SJSA1 (cell line): ENCODE measurements around the gene MEP1A. TPM values are rescaled to one million over a fixed set of nuclear protein-coding genes. Genes with fewer than 3 reads are reported as not detected.
A peak's percentile ranks its signal among the peaks of the same experiment; 100 is the strongest.

Source experiments
- DNase-seq, 2 experiments: peaks; one replicate each; pipeline ENCODE4 v3.0.0-alpha.2; 2015 to 2020; ENCODE audit warnings: low spot score in 2 of 2, low read depth in 1 of 2
- H3K27ac ChIP-seq: fragments of 250-450 bp; sonication (Bioruptor Pico); 2 replicates; pipeline ENCODE4 v1.5.1; 2020; ENCODE audit warnings: mild to moderate bottlenecking, moderate library complexity
- H3K27me3 ChIP-seq: fragments of 250-450 bp; sonication (Bioruptor Pico); replicated peaks from 2 replicates; pipeline ENCODE4 v1.5.1; 2020; ENCODE audit warnings: mild to moderate bottlenecking, moderate library complexity
- H3K36me3 ChIP-seq: fragments of 250-450 bp; sonication (Bioruptor Pico); 2 replicates; pipeline ENCODE4 v1.5.1; 2020; ENCODE audit warnings: mild to moderate bottlenecking
- H3K4me1 ChIP-seq: fragments of 250-450 bp; sonication (Bioruptor Pico); replicated peaks from 2 replicates; pipeline ENCODE4 v1.6.1; 2021; ENCODE audit warnings: mild to moderate bottlenecking
- H3K4me3 ChIP-seq: fragments of 250-450 bp; sonication (Bioruptor Pico); 2 replicates; pipeline ENCODE4 v1.5.1; 2020; ENCODE audit warnings: mild to moderate bottlenecking
- H3K9me3 ChIP-seq: fragments of 250-450 bp; sonication (Bioruptor Pico); replicated peaks from 2 replicates; pipeline ENCODE4 v1.5.1; 2020; ENCODE audit warnings: mild to moderate bottlenecking
- total RNA-seq: library from RNA; depleted of rRNA; stranded (reverse); fragments of >200 nt; shearing (Covaris generic); gene quantifications from 2 replicates; pipeline ENCODE4 v1.2.3, GENCODE V29; 2014; rRNA removed

The MEP1A gene
- total RNA-seq, 1 experiment from 2014 or later, result 0.08 TPM

DNA sequence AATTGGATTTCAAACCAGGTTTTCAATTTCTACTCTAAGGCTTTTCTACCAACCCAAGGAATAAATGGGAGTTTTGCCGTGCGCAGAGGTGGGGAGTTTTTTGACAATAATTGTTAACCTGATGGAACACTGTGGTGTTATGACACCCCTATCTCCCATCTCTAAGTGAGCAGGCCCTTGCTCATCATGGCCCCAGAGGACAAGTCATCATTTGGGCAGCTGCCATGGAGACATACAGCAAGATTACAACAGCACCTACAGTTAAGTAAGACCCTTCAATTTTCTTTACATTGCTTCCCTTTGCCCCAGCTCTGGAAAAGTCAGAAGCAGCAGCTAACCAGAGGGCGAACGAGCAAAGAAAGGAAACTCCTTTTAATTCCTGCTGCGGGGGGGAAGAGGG is 74.2 kb downstream of the MEP1A start:
- Histone ChIP-seq H3K4me3 (no peak overlapping the region), H3K4me1 (no peaks in the 10 kb centered on the region; the same call in 1 of the 2 replicates), H3K9me3 (no peaks in the 10 kb centered on the region; the same call in 1 of the 2 replicates), H3K36me3 (no peaks in the 10 kb centered on the region), H3K27me3 (no peaks in the 10 kb centered on the region), H3K27ac (no peak overlapping the region)
- DNase-seq, result no peak

DNA sequence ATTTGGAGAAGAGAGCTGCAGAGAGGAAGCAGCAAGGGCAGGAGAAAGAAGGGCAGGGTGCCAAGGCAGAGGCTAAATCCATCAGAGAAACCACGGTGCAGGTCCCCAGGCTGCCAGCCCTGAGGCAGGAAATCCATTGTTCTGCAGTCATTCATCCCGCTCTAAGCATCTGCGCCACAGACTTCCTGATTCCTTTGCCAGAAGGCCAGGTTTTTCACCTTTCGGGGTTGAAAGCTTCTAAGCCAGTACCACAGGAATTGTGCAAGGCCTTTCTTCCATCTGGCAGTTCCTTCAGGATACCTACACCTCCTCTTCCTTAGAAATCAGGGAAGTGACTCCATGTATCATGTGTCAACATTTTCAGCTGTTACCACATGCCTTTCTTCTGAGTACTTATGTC is 82.9 kb downstream of the MEP1A start:
- Histone ChIP-seq H3K4me3 (no peak overlapping the region), H3K4me1 (no peaks in the 10 kb centered on the region; the same call in 1 of the 2 replicates), H3K36me3 (no peaks in the 10 kb centered on the region), H3K27ac (no peak overlapping the region), H3K27me3 (no peaks in the 10 kb centered on the region), H3K9me3 (no peaks in the 10 kb centered on the region)
- DNase-seq, result peak; percentile 14 to 51

DNA sequence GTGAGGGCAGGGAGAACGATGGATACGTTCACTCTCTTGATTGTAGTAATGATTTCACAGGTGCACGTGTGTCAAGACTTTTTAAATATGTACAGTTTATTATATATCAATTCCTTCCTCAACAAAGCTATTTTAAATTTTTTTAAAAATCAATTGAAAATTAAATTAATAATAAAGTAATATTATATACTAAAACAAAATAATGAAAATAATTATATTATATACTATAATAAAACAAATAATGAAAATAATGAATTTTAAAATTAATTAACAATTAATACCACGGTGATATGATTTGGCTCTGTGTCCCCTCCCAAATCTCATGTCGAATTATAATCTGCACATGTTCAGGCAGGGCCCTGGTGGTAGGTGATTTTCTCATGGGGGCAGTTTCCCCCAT is 85.8 kb downstream of the MEP1A start:
- no peaks in the 10 kb centered on the region; the same call in 1 of the 2 replicates for H3K4me1 ChIP-seq
- no peaks in the 10 kb centered on the region for H3K27me3 ChIP-seq
- H3K4me3 ChIP-seq, result no peak overlapping the region
- H3K27ac ChIP-seq, result no peak overlapping the region
- no peak for DNase-seq
- no peaks in the 10 kb centered on the region for H3K36me3 ChIP-seq
- no peaks in the 10 kb centered on the region for H3K9me3 ChIP-seq

DNA sequence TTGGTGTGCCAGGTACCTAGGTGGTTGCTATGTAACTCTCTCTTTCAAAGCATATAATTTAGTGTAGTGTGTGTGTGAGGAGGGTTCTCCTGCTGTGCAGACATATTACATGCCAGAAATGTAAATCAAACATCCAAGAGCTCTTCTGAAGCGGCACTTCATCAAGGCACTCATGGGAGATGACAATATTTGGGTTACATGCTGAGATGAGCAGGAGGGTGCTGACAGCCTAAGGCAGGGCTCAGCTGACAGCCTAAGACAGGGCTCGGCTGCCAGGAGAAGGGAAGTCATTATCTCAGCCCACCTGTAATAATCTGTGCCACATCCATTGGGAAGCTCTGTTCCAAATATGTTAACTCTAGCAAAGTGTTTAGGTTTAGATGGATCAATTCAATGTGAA is 89.5 kb downstream of the MEP1A start:
- Histone ChIP-seq H3K36me3 (no peaks in the 10 kb centered on the region), H3K9me3 (no peaks in the 10 kb centered on the region), H3K4me1 (no peaks in the 10 kb centered on the region)

DNA sequence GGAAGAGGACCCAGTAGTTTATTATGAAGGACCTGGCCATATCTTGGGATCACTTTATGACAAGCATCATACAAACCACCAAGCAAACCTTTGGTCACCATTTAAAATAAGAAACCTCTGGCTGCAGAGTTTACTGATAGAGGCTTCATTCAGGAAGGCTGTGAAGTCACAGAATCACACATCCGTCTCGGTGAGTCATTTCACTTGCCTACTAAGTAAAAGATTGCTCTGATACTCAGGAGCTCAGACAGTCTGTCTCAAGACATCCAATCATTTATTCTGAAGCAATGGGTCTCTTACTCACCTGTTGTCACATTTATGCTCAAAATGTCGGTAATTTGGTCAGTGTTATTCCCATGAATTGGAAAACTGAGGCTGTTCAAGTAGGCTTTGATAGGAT is 94.8 kb downstream of the MEP1A start:
- Histone ChIP-seq H3K36me3 (no peaks in the 10 kb centered on the region), H3K27ac (no peak overlapping the region), H3K4me3 (no peak overlapping the region), H3K27me3 (no peaks in the 10 kb centered on the region), H3K9me3 (no peaks in the 10 kb centered on the region), H3K4me1 (no peaks in the 10 kb centered on the region)
- DNase-seq, result no peak

More for the DNA sequence above, 89.5 kb downstream of the MEP1A start:
- H3K4me3 ChIP-seq, result no peak overlapping the region
- no peaks in the 10 kb centered on the region for H3K27me3 ChIP-seq
- H3K27ac ChIP-seq, result no peak overlapping the region
- no peak for DNase-seq

DNA sequence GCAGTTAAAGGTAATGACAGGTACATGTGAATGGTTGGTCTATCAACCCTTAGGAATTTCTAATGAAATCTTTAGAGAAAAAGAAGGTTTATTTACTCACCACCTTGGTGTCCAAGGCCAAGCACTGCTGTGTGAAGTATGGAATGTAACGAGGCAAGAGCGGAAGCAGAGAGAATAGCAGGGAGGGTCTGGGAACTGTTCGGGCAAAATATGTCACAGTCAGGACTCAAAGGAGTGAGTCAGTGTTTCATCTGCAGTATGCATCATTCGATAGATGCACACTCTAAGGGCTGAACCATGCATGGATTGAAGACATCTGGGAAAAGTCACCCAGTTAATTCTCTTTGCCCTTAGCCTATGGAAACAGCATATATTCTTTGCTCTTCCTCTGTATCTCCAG is 95.4 kb downstream of the MEP1A start:
- H3K4me1 ChIP-seq, result no peaks in the 10 kb centered on the region
- no peak for DNase-seq
- no peak overlapping the region for H3K27ac ChIP-seq
- H3K9me3 ChIP-seq, result no peaks in the 10 kb centered on the region
- no peak overlapping the region for H3K4me3 ChIP-seq
- H3K36me3 ChIP-seq, result no peaks in the 10 kb centered on the region
- H3K27me3 ChIP-seq, result no peaks in the 10 kb centered on the region

Other genes with a start within 250 kb of the MEP1A start
- 1.6 and 2.1 TPM in 2 replicates for gene CYP39A1, start 140.6 kb upstream of the MEP1A start, total RNA-seq
- 1.5 TPM in 1 of 2 replicates, not detected in the other for gene SLC25A27, start 140.4 kb upstream of the MEP1A start, total RNA-seq
- not detected in 2 replicates for gene TDRD6, start 105.5 kb upstream of the MEP1A start, total RNA-seq
- gene PLA2G7, start 58.0 kb upstream of the MEP1A start, total RNA-seq, result not detected in 2 replicates
- gene ANKRD66, start 46.5 kb upstream of the MEP1A start, total RNA-seq, result not detected in 2 replicates
- gene ADGRF5, start 128.5 kb downstream of the MEP1A start, total RNA-seq, result not detected in 2 replicates
- gene ADGRF1, start 248.9 kb downstream of the MEP1A start, total RNA-seq, result not detected in 2 replicates